AG09309 (cell line): ENCODE results near the gene ATP8A2.

Experiments
- DNase-seq: peaks from one replicate; pipeline ENCODE4 v3.0.0-alpha.2; 2010; ENCODE audit warnings: low read depth
- H3K4me3 ChIP-seq: 2 replicates; pipeline ENCODE4 v1.5.1; 2011; ENCODE audit warnings: mild to moderate bottlenecking, low read depth, low read length, moderate library complexity; ENCODE audit not compliant: control insufficient read depth
- CTCF ChIP-seq: IDR thresholded peaks from 2 replicates; pipeline ENCODE4 v1.5.1; 2011; ENCODE audit warnings: mild to moderate bottlenecking, low read depth, low read length, inconsistent platforms; ENCODE audit not compliant: insufficient read depth, control insufficient read depth; ENCODE audit errors: missing control alignments

The ATP8A2 gene

GRCh38 chr13:25864116-25864515 lies 492.3 kb downstream of the ATP8A2 start:
- TF ChIP-seq CTCF, result no peak
- H3K4me3 ChIP-seq, result no peak overlapping the region
- no peak for DNase-seq

GRCh38 chr13:25864936-25865335 lies 493.2 kb downstream of the ATP8A2 start:
- no peak overlapping the region for H3K4me3 ChIP-seq
- no peak for DNase-seq
- TF ChIP-seq CTCF, result no peak

- DNase-seq, result no peak
- H3K4me3 ChIP-seq, result no peak overlapping the region
- no peak for TF ChIP-seq CTCF
Observed at GRCh38 chr13:25865391-25865790, 493.6 kb downstream of the ATP8A2 start.

DNA sequence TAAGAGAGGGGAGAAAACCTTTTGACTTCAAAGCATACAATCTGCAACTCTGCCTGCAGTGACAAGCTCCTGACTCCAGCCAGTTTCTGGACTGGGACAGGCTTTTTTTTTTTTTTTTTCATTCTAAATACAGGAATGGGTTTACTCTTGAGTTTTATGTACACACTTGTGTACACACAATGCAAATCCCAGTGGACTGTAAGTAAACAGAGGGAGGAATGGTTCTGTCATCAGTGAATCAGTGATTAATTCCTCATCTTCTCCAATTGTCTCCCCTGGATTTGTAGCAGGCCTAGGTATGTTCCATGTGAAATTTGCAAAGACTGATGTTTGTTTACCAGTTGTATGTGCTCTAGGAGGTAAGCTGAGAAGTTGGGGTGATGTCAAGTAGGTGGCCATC lies 495.3 kb downstream of the ATP8A2 start:
- no peak for TF ChIP-seq CTCF
- DNase-seq, result no peak
- H3K4me3 ChIP-seq, result no peak overlapping the region

GRCh38 chr13:25868490-25868889 lies 496.7 kb downstream of the ATP8A2 start:
- DNase-seq, result no peak
- H3K4me3 ChIP-seq, result no peak overlapping the region
- no peak for TF ChIP-seq CTCF

DNA sequence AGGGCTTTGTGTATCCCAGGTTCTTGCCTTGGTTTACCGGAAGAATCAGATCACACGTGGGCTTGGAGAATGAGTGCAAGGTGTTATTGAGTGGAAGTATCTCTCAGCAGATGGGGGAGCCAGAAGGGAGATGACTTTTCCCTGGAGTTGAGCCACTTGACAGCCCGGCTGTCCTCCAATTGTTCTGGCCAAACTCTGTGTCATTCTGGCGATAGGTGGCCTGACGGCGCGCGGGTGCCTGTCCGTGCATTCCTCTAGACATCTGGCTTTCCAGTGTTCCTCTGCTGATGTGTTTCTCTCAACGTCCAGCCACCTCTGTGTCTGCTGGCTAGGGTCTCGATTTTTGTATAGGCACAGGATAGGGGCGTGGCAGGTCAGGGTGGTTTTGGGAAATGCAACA lies 498.2 kb downstream of the ATP8A2 start:
- no peak for TF ChIP-seq CTCF
- no peak for DNase-seq
- H3K4me3 ChIP-seq, result no peak overlapping the region
